SW 1271 (cell line): Measurements from ENCODE around the gene RPGR.

Source experiments
- DNase-seq, 2 experiments: peaks; one replicate each; lab custom pipeline; 2025; lab: John Stamatoyannopoulos, UW

RPGR gene

DNA sequence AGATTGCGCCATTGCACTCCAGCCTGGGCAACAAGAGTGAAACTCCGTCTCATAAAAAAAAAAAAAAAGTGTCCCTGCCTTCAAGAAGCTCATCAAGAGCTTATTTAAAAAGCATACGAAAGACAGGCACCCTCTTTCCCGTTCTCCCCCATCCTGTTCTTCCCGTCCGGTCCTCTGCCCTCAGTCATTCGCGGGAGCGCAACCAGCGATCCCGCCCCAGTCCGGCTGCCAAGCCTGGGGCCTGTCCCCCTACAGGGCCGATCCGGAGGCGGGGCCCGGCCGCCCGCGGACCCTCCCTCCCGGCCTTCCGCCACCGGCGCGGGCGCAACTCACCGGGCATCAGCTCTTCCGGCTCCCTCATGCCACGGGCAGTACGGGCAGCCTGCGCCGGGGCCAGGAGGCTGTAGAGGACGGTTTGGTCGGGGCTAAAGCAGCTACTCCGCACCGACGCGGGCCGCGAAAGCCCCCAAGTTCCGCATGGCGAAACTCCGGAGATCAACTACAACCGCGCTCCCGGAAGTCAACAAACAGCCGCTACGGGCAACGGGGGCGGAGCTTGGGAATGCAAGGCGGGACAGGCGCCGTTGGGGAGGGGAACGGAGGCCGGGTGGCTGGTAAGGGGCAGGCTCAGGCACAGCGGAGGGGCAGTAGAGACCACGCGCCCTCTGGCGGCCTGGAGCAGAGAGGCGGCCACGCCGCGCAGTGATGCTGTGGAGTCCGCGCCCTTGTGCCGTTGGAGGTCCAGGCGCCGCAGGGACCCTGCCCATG is at the start of gene RPGR:
TSS of gene RPGR (minus strand) at position 503 of the 768 bp plus-strand sequence. CDS start at position 361, 142 bp downstream.
- peak; percentile 1 to 63 for DNase-seq

GRCh38 chrX:38376747-38377146 is 49.4 kb upstream of the RPGR start:
- DNase-seq, result no peak

GRCh38 chrX:38375891-38376290 is 48.6 kb upstream of the RPGR start:
- peak in 1 of 2 experiments; percentile 2 for DNase-seq

- DNase-seq, result no peak
Measured at GRCh38 chrX:38374431-38374830, 47.1 kb upstream of the RPGR start.

DNA sequence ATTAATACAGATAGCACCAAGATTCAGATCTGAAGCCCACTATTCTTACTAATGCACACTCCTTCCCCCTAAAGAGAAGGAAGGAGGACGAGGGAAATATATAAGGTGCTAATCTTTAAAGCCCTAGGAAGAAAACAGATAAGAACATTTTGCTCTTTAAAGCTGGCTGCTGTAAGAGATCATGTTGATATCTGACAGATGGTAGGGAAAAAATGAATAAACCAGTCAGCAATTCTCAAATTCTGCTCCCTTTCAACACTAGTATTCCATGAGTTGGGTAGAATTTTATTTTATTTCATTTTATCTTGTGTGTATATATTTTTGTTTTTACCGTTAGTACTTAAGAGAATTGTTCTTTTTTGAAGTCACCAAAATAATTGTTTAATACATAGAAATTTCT is 44.3 kb upstream of the RPGR start:
- no peak for DNase-seq

DNA sequence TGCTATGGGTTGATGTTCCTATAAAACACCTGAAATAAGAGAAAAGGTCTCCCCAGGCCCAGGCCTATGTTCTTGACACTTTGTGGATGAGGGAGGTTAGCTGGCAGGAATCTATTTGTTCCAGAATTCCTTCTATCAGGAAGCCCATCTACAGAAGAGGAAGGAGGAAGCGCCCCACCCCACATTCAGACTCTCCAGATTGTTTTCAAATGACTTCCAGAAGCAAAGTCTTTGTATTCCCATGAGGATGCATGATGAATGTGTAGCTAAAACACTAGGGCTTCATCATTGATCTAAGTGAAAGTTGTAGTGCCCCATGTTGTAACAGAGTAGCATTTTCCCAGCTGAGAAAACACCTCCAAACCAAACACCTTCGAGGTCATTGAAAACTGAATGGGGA is 41.5 kb upstream of the RPGR start:
- DNase-seq, result no peak

GRCh38 chrX:38365954-38366353 is 38.6 kb upstream of the RPGR start:
- DNase-seq, result no peak

- no peak for DNase-seq
Measured at GRCh38 chrX:38363046-38363445, 35.7 kb upstream of the RPGR start.

- no peak for DNase-seq
Measured at GRCh38 chrX:38357747-38358673, 30.7 kb upstream of the RPGR start.

DNA sequence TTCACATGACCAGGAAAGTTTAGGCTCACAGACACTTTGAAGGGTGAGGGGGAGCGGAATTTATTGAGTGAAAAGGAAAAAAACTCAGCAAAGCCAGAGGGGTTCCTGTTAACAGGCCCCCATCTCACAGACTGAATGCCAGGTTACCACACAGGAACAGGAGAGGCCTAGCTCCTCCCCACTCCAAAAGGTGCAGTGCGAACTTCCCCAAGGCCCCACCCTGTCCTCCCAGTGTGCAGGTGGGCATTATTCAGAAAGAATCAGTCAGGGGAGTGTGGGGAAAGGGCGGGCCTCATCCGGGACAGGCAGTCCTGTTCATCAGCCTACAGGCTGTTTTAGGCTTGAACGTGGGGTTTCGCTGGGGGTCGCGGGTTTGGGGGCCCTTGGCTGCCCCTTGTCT is 29.1 kb upstream of the RPGR start:
- DNase-seq, result no peak

- no peak for DNase-seq
Measured at GRCh38 chrX:38352362-38352761, 25.1 kb upstream of the RPGR start, which contains the start of gene OTC. OTC (plus strand) TSS chrX:38352604; CDS start chrX:38352697, 93 bp downstream.

DNA sequence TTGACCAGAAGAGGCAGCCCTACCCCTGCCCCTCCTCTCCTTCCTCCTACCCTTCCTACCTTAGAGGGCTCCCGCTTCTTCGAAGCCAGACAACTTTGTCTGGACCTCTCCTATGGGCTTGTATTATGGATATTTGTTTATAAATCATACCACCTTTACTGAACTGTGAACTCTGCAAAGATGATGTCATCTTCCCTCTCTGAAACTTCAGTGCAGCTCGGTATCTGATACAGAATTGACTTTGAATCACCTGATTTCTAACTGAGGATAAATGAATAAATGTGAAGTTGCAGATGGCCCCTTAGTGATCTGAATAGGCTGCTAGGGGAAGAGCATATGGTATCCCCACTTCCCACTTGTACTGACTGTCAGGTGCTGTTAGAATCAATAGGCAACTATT is 24.0 kb upstream of the RPGR start:
- no peak for DNase-seq

DNA sequence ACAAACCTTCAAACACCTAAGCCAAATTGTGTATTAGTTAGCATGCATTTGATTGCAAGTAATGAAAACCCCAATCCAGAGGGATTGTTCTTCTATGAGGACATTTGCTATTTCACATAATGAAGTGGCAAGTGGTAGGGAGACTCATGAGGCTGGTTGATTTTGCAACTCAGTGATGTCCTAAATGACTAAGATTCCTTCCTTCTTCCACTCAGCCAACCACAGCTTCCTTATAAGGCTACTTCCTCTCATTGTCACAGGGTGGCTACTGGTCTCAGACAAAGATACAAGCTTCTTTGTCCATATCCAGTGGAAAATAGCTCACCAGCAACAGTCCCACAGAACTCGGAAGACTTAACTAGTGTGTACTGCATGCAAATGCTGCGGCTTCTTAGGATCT is 19.8 kb upstream of the RPGR start:
- no peak for DNase-seq

- DNase-seq, result no peak
Measured at GRCh38 chrX:38346150-38346549, 18.8 kb upstream of the RPGR start.

GRCh38 chrX:38342853-38343778 is 15.8 kb upstream of the RPGR start:
- DNase-seq, result no peak

GRCh38 chrX:38341442-38341841 is 14.1 kb upstream of the RPGR start:
- DNase-seq, result no peak

DNA sequence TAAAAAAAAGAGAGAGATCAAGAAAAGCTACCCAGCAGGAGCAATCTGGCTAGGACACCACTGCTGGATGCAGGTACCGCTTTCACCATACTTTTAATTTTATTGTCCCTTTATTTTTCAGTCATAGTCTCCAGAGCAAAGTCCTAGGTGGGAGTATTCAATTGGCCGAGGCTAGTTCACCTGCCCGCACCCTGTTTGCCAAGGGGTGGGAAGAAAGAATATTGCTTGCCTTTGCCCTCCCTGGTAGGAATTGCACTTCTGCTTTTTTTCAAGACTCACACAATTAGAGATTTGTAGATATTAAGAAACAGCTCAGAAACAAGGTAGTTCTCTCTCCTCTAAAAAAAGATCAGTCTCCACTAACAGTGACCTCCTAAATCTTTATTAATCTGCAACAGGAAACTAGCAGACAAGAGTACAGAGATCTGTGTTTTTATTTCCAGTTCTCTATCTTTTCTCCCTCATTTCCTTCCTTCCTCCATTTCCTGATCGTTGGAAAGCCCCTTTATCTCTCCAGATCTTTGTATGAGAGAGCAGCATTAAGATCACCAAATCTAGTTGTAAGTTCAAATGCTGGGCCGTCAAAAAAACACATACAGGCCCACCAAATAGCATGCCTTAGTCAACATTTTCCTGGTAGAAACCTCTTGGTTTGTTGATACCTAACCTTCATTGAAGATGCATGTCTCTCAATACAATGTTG is 9.4 kb upstream of the RPGR start:
- no peak for DNase-seq

DNA sequence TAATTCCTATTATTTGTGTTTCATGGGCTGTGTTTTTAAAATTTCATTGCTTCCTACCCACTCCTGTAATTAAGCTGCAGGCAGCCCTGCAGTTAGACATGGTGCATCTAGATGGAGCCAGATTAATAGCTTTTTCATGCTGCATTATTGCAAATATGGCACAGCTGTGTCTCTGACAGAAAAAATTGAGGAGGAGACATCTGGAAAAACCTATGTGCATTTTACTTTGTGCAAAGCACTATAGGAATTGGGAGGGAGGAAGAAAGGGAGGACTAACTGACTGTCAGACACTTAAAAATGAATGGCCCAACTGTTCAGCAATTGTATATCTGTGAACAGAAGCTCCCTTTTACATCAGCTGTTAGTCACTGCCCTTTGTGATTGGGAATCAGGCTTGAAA is 8.1 kb upstream of the RPGR start:
- DNase-seq, result no peak

DNA sequence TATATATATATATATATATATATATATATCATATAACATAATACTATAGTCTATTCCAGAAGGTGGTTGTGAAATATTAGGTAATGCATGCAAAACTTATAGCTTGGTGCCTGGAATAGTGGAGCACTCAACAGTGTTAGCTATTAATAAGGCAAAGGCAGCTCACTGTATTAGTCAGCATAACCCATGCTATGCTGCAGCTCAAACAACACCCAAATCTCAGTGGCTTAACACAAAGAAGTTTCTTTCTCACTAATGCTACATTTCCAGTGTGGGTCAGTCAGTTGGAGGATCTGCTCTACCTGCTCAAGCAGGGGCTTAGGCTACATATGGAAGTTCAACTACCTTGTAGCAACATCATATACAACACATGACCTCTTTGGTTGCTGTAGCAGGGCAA is 5.2 kb upstream of the RPGR start:
- DNase-seq, result no peak

GRCh38 chrX:38327775-38328081 is 419 bp upstream of the RPGR start:
- no peak for DNase-seq

DNA sequence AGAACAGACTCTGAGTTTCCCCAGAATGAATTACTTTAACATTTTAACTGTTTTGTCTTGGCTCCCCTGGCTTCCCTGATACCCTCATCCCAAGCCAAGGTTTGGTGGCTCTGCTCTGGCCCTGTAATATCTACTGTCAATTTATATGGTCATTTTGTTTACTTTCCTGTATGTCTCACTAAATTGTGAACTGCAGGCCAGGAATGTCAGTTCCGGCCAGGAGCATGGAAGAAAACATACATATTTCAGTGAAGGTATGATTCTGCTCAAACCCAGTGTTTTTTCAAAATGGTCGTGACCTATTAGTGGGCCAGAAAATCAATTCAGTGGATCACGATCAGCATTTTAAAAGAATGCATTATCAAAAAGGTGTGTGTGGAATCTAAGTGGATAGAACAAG is 1.2 kb downstream of the RPGR start:
- DNase-seq, result no peak

GRCh38 chrX:38320819-38321218 is 6.5 kb downstream of the RPGR start:
- DNase-seq, result no peak
